ENCODE results near the gene FBXL16. TPM values are rescaled to one million over a fixed set of nuclear protein-coding genes. Genes with fewer than 3 reads are reported as not detected.

The FBXL16 gene
- total RNA-seq, 4 donors from 2014 or later: 5.8 to 7.5 (median 6.9) TPM

GRCh38 chr16:739560-740458 is 34.2 kb upstream of the FBXL16 start:
- H3K4me1 ChIP-seq: peaks cover 12 to 13% of the 10 kb centered on the region in 2 donors
- peak overlapping the region; percentile 56 to 96 (median 72) for H3K4me3 ChIP-seq (replicated peaks in 1 of 3)
- 55 to 87% methylated on average over 13 to 26 of the region's 38 CpGs for WGBS, 2 donors
- no peak for DNase-seq
- intact Hi-C loops (cut with DNase I): no loop called here
- no peak for TF ChIP-seq POLR2A (IDR thresholded peaks at IDR 0.05)
- no peak for TF ChIP-seq CTCF (IDR thresholded peaks at IDR 0.05)
- H3K27me3 ChIP-seq: no peaks in the 10 kb centered on the region
- H3K27ac ChIP-seq: peak overlapping the region in 1 of 3 donors; percentile 54
- no peaks in the 10 kb centered on the region for H3K9me3 ChIP-seq
- peaks cover 11 to 20% of the 10 kb centered on the region in 2 donors for H3K36me3 ChIP-seq

GRCh38 chr16:736936-737481 is 31.4 kb upstream of the FBXL16 start:
- no peaks in the 10 kb centered on the region for H3K27me3 ChIP-seq
- no peaks in the 10 kb centered on the region for H3K9me3 ChIP-seq
- intact Hi-C loops (cut with DNase I): no loop called here
- WGBS, 2 donors: 96 to 98% methylated on average over 8 to 25 of the region's 29 CpGs
- TF ChIP-seq POLR2A (IDR thresholded peaks at IDR 0.05) (no peak), CTCF (IDR thresholded peaks at IDR 0.05) (no peak)
- no peak for DNase-seq
- H3K4me1 ChIP-seq: peaks cover 12 to 13% of the 10 kb centered on the region in 2 donors
- H3K27ac ChIP-seq: no peak overlapping the region
- H3K4me3 ChIP-seq (replicated peaks in 1 of 3): no peak overlapping the region
- peaks cover 15 to 41% of the 10 kb centered on the region in 2 donors for H3K36me3 ChIP-seq

- intact Hi-C loops (cut with DNase I): no loop called here
- no peak overlapping the region for H3K4me3 ChIP-seq (replicated peaks in 1 of 3)
- no peaks in the 10 kb centered on the region for H3K9me3 ChIP-seq
- no peak for DNase-seq
- H3K4me1 ChIP-seq: peaks cover 8% of the 10 kb centered on the region in 2 donors
- WGBS, 2 donors: 91 to 92% methylated on average over 13 of the region's 13 CpGs
- H3K27me3 ChIP-seq: no peaks in the 10 kb centered on the region
- no peak for TF ChIP-seq CTCF (IDR thresholded peaks at IDR 0.05)
- H3K36me3 ChIP-seq: peaks cover 18 to 41% of the 10 kb centered on the region in 2 donors
- H3K27ac ChIP-seq: no peak overlapping the region
These were observed 30.4 kb upstream of the FBXL16 start for GRCh38 chr16:735982-736453.

GRCh38 chr16:734981-735881 is 29.6 kb upstream of the FBXL16 start:
- intact Hi-C loops (cut with DNase I): no loop called here
- Histone ChIP-seq H3K36me3 (peaks cover 18 to 41% of the 10 kb centered on the region in 2 donors), H3K4me1 (peaks cover 6% of the 10 kb centered on the region in 2 donors), H3K27ac (no peak overlapping the region), H3K27me3 (no peaks in the 10 kb centered on the region), H3K9me3 (no peaks in the 10 kb centered on the region), H3K4me3 (replicated peaks in 1 of 3) (no peak overlapping the region)
- no peak for TF ChIP-seq CTCF (IDR thresholded peaks at IDR 0.05)
- TF ChIP-seq POLR2A (IDR thresholded peaks at IDR 0.05): no peak
- 94 to 97% methylated on average over 24 of the region's 25 CpGs for WGBS, 2 donors
- no peak for DNase-seq
